Stimulated activated memory B cell treated with anti-CD40 and anti-IgM and Interleukin-4, amounts not matched to agents 10 μg/mL and 1 μg/mL and 100 μg/mL, for 72 hours (primary cell): ENCODE results near the gene RRAD.
"Not testable (repeated sequence)": the region's sequence is repeated elsewhere in the genome, so short reads cannot be mapped to it uniquely, and the experiment has no call there.

ENCODE experiments used
- ATAC-seq: fragments of 150-1000 bp; cut with Tn5 transposase; 2 replicates; pipeline ENCODE4 v1.10.0; 2021
- H3K27ac Mint-ChIP-seq: one replicate; pipeline ENCODE4 v1.8.0; 2022; ENCODE audit warnings: mild to moderate bottlenecking, mixed read lengths
- H3K27me3 Mint-ChIP-seq: one replicate; pipeline ENCODE4 v1.8.0; 2022; ENCODE audit warnings: mixed read lengths
- H3K36me3 Mint-ChIP-seq: one replicate; pipeline ENCODE4 v1.8.0; 2022; ENCODE audit warnings: mixed read lengths
- H3K4me1 Mint-ChIP-seq: one replicate; pipeline ENCODE4 v1.8.0; 2022; ENCODE audit warnings: mixed read lengths
- H3K4me3 Mint-ChIP-seq: one replicate; pipeline ENCODE4 v1.8.0; 2022; ENCODE audit warnings: mild to moderate bottlenecking, moderate library complexity, mixed read lengths
- H3K9me3 Mint-ChIP-seq: one replicate; pipeline ENCODE4 v1.8.0; 2022; ENCODE audit warnings: mixed read lengths

The RRAD gene

DNA sequence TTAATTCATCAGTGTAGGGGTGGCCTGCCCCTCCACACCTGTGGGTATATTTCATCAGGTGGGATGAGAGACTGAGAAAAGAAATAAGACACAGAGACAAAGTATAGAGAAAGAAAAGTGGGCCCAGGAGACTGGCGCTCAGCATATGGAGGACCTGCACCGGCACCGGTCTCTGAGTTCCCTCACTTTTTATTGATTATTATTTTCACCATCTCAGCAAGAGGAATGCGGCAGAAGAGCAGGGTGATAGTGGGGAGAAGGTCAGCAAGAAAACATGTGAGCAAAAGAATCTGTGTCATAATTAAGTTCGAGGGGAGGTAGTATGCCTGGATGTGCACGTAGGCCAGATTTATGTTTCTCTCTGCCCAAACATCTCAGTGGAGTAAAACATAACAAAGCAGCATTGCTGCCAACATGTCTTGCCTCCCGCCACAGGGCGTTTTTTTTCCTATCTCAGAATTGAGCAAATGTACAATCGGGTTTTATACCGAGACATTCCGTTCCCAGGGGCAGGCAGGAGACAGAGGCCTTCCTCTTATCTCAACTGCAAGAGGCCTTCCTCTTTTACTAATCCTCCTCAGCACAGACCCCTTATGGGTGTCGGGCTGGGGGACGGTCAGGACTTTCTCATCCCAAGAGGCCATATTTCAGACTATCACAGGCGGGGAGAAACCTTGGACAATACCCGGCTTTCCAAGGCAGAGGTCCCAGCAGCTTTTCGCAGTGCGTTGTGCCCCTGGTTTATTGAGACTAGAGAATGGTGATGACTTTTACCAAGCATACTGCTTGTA, 30.2 kb upstream of the RRAD start:
- H3K9me3 Mint-ChIP-seq, ATAC-seq, H3K36me3 Mint-ChIP-seq, H3K4me3 Mint-ChIP-seq, H3K27ac Mint-ChIP-seq: not testable (repeated sequence)
- Mint-ChIP-seq H3K4me1 (peaks cover 15% of the 10 kb centered on the region), H3K27me3 (peaks cover 34% of the 10 kb centered on the region)

- peaks cover 12% of the 10 kb centered on the region for H3K4me1 Mint-ChIP-seq
- no peak overlapping the region for H3K4me3 Mint-ChIP-seq
- peaks cover 46% of the 10 kb centered on the region for H3K27me3 Mint-ChIP-seq
- H3K9me3 Mint-ChIP-seq, result no peaks in the 10 kb centered on the region
- peak; percentile 72 for ATAC-seq
- H3K27ac Mint-ChIP-seq, result no peak overlapping the region
- H3K36me3 Mint-ChIP-seq, result no peaks in the 10 kb centered on the region
These were observed 28.8 kb upstream of the RRAD start for GRCh38 chr16:66954097-66954659.

GRCh38 chr16:66953462-66954096, 28.2 kb upstream of the RRAD start:
- H3K27me3 Mint-ChIP-seq, result peaks cover 50% of the 10 kb centered on the region
- ATAC-seq, result no peak

GRCh38 chr16:66952430-66953110, 27.2 kb upstream of the RRAD start:
- Mint-ChIP-seq H3K9me3 (no peaks in the 10 kb centered on the region), H3K4me1 (peaks cover 19% of the 10 kb centered on the region), H3K27ac (no peak overlapping the region), H3K27me3 (peaks cover 53% of the 10 kb centered on the region), H3K36me3 (no peaks in the 10 kb centered on the region), H3K4me3 (no peak overlapping the region)
- no peak for ATAC-seq

More at GRCh38 chr16:66953462-66954096, 28.2 kb upstream of the RRAD start:
- Mint-ChIP-seq H3K9me3 (no peaks in the 10 kb centered on the region), H3K4me3 (no peak overlapping the region), H3K36me3 (no peaks in the 10 kb centered on the region), H3K4me1 (peaks cover 11% of the 10 kb centered on the region), H3K27ac (no peak overlapping the region)

GRCh38 chr16:66950971-66951790, 25.8 kb upstream of the RRAD start:
- peaks cover 54% of the 10 kb centered on the region for H3K27me3 Mint-ChIP-seq
- peaks cover 27% of the 10 kb centered on the region for H3K4me1 Mint-ChIP-seq
- no peaks in the 10 kb centered on the region for H3K36me3 Mint-ChIP-seq
- H3K9me3 Mint-ChIP-seq, result no peaks in the 10 kb centered on the region
- ATAC-seq, result no peak
- no peak overlapping the region for H3K27ac Mint-ChIP-seq
- no peak overlapping the region for H3K4me3 Mint-ChIP-seq

- no peaks in the 10 kb centered on the region for H3K36me3 Mint-ChIP-seq
- H3K9me3 Mint-ChIP-seq, result no peaks in the 10 kb centered on the region
- ATAC-seq, result no peak
- H3K27ac Mint-ChIP-seq, result no peak overlapping the region
- peaks cover 27% of the 10 kb centered on the region for H3K4me1 Mint-ChIP-seq
- H3K4me3 Mint-ChIP-seq, result no peak overlapping the region
- H3K27me3 Mint-ChIP-seq, result peaks cover 54% of the 10 kb centered on the region
These were observed 25.1 kb upstream of the RRAD start for GRCh38 chr16:66950437-66950836.

GRCh38 chr16:66949472-66949871, 24.1 kb upstream of the RRAD start:
- no peak overlapping the region for H3K4me3 Mint-ChIP-seq
- H3K27me3 Mint-ChIP-seq, result peaks cover 54% of the 10 kb centered on the region
- no peak for ATAC-seq
- H3K4me1 Mint-ChIP-seq, result peaks cover 27% of the 10 kb centered on the region
- H3K36me3 Mint-ChIP-seq, result no peaks in the 10 kb centered on the region
- H3K9me3 Mint-ChIP-seq, result no peaks in the 10 kb centered on the region
- no peak overlapping the region for H3K27ac Mint-ChIP-seq

- Mint-ChIP-seq H3K4me3 (peak overlapping the region; percentile 79), H3K27ac (no peak overlapping the region), H3K9me3 (no peaks in the 10 kb centered on the region), H3K27me3 (peaks cover 50% of the 10 kb centered on the region), H3K4me1 (peaks cover 24% of the 10 kb centered on the region), H3K36me3 (peaks cover 5% of the 10 kb centered on the region)
- no peak for ATAC-seq
These were observed 23.5 kb upstream of the RRAD start for GRCh38 chr16:66948837-66949225.

GRCh38 chr16:66948134-66948836, 22.9 kb upstream of the RRAD start:
- H3K4me1 Mint-ChIP-seq, result peaks cover 23% of the 10 kb centered on the region
- H3K27me3 Mint-ChIP-seq, result peaks cover 44% of the 10 kb centered on the region
- ATAC-seq, result peak; percentile 46
- H3K27ac Mint-ChIP-seq, result peak overlapping the region; percentile 42
- H3K36me3 Mint-ChIP-seq, result peaks cover 10% of the 10 kb centered on the region
- H3K9me3 Mint-ChIP-seq, result no peaks in the 10 kb centered on the region
- peak overlapping the region; percentile 79 for H3K4me3 Mint-ChIP-seq

DNA sequence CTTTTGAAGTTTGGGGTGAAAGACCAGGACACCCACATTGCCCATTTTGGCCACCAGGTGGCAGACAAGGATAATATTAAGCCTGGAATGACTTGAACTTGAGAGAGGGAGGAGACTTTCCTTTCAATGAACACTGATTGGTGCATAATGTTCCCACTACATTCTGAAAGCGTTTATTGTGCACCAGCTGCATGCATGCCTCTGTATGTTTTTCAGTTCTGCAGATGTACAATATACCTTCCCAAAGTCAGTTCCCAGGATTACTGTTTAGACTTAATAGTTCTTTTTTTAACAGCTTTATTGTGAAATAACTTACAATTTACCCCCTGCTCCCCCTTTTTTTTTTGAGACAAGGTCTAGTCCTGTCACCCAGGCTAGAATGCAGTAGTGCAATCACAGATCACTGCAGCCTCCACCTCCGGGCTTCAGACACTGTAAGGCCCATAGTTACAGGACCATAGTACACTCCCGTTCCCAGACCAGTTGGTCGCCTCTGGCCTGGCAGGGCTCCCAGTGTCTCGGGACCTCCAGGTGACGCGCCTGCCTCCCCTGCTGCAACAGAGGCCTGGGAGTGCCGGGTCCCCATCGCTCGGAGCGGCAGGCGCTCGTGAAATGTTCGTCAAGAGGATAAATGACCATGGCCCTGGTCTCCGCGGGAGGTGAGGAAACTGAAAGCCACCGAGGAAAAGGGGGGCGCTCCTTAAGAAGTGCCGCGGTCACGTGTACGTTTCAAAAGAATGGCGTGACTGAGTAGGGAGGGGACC, 22.1 kb upstream of the RRAD start:
- peaks cover 18% of the 10 kb centered on the region for H3K36me3 Mint-ChIP-seq
- H3K27me3 Mint-ChIP-seq, result peaks cover 41% of the 10 kb centered on the region
- peak; percentile 77 for ATAC-seq
- peaks cover 23% of the 10 kb centered on the region for H3K4me1 Mint-ChIP-seq
- no peaks in the 10 kb centered on the region for H3K9me3 Mint-ChIP-seq
- peak overlapping the region; percentile 79 for H3K4me3 Mint-ChIP-seq
- peak overlapping the region; percentile 42 for H3K27ac Mint-ChIP-seq

DNA sequence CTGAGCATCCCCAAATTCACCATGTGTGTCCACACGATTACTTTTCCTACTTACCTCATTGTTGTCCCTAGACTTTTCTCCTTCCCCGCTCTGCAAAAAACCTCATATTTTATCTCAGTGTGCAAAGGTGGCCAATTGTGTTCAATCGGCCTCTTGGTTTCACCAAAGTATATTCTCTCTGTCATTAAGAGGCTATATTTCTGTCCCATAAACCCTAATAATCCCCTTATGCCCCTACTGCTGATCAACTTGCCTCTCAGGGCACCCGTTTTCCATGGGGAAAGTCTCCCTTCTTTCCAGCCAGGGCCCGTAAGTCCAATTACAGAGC, 21.6 kb upstream of the RRAD start:
- no peak for ATAC-seq
- H3K27me3 Mint-ChIP-seq, result peaks cover 41% of the 10 kb centered on the region
- no peaks in the 10 kb centered on the region for H3K9me3 Mint-ChIP-seq
- peaks cover 23% of the 10 kb centered on the region for H3K36me3 Mint-ChIP-seq
- H3K27ac Mint-ChIP-seq, result no peak overlapping the region
- no peak overlapping the region for H3K4me3 Mint-ChIP-seq
- H3K4me1 Mint-ChIP-seq, result peaks cover 23% of the 10 kb centered on the region

DNA sequence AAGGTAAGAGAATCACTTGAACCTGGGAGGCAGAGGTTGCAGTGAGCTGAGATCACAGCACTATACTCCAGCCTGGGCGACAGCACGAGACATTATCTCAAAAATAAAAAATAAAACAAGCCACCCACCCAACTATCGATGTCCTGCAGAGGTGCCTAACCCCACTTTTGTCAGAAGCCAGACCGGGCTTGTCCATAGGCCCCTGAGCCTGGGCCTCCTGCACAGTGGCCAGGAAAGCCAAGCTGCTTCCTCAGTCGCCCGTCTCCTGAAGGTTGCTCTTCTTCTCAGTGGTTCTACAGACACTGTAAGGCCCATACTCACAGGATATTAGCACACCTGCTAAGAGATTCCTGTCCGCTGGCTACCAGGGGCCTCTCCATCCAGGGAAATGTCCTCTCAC, 21.2 kb upstream of the RRAD start:
- no peak overlapping the region for H3K27ac Mint-ChIP-seq
- peaks cover 27% of the 10 kb centered on the region for H3K36me3 Mint-ChIP-seq
- no peak for ATAC-seq
- no peak overlapping the region for H3K4me3 Mint-ChIP-seq
- peaks cover 37% of the 10 kb centered on the region for H3K27me3 Mint-ChIP-seq
- H3K9me3 Mint-ChIP-seq, result no peaks in the 10 kb centered on the region
- peaks cover 23% of the 10 kb centered on the region for H3K4me1 Mint-ChIP-seq

GRCh38 chr16:66945939-66946338, 20.6 kb upstream of the RRAD start:
- no peaks in the 10 kb centered on the region for H3K9me3 Mint-ChIP-seq

GRCh38 chr16:66944971-66945370, 19.6 kb upstream of the RRAD start:
- peaks cover 23% of the 10 kb centered on the region for H3K4me1 Mint-ChIP-seq
- H3K4me3 Mint-ChIP-seq, ATAC-seq, H3K9me3 Mint-ChIP-seq, H3K27ac Mint-ChIP-seq: not testable (repeated sequence)
- peaks cover 27% of the 10 kb centered on the region for H3K36me3 Mint-ChIP-seq
- H3K27me3 Mint-ChIP-seq, result peaks cover 25% of the 10 kb centered on the region

More at GRCh38 chr16:66945939-66946338, 20.6 kb upstream of the RRAD start:
- Mint-ChIP-seq H3K4me1 (peaks cover 23% of the 10 kb centered on the region), H3K27ac (no peak overlapping the region), H3K27me3 (peaks cover 31% of the 10 kb centered on the region), H3K36me3 (peaks cover 27% of the 10 kb centered on the region), H3K4me3 (no peak overlapping the region)
- ATAC-seq, result no peak
